ENCODE data around the gene MRPL20. TPM values are rescaled to one million over a fixed set of nuclear protein-coding genes. Genes with fewer than 3 reads are reported as not detected.
A peak's percentile ranks its signal among the peaks of the same experiment; 100 is the strongest.

Gene MRPL20
- total RNA-seq, 2 donors from 2014 or later: 82.9 to 115 TPM

DNA sequence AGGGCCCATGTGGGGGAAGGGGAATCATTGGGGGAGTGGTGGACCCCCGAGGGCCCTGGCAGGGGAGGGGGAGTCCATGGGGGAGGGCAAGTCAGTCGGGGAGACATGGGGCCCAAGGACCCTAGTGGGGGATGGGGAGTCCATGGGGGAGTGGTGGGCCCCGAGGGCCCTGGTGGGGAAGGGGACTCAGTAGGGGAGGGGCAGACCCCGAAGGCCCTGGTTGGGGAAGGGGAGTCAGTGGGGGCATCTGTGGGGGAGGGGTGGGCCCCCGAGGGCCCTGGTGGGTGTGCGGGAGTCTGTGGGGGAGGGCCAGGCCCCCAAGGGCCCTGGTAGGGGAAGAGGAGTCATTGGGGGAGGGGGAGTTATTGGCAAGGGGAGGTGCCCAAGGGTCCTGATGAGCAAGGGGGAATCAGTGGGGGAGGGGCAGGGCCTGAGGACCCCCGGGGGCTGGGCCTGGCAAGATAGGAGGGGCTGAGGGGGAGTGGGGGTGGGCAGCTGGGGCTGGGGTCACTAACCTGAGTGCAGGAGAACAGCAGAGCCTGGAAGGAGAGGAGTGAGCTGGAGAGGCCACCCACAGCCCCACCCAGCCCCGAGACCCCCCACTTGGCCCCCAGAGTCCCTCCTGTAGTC lies 50.8 kb downstream of the MRPL20 start:
- Mint-ChIP-seq H3K9me3 (no peaks in the 10 kb centered on the region), H3K36me3 (no peaks in the 10 kb centered on the region), H3K27ac (no peak overlapping the region)
- DNase-seq (ENCODE audit: low spot score in 2 of 2) (no peak), ATAC-seq (no peak)

DNA sequence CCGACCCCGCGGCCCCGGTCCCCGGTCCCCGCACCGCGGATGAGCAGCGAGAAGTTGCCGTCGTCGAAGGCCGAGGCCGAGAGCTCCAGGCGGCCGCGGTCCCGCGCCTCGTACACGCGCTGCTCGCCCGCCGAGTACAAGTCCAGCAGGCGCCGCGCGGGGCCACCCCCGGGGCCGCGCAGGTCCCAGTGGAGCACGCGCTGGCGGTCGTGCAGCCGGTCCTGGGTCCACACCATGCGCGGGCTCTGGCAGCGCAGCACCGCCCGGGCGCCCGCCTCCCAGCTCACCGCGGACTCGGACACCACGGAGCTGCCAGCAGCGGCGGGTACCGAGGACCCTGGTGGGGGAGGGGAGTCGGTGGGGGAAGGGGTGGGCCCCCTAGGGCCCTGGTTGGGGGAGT lies 51.7 kb downstream of the MRPL20 start:
- DNase-seq (ENCODE audit: low spot score in 2 of 2): no peak
- Mint-ChIP-seq H3K27ac (no peak overlapping the region), H3K36me3 (no peaks in the 10 kb centered on the region), H3K9me3 (no peaks in the 10 kb centered on the region)
- ATAC-seq: peak; percentile 17 to 34

DNA sequence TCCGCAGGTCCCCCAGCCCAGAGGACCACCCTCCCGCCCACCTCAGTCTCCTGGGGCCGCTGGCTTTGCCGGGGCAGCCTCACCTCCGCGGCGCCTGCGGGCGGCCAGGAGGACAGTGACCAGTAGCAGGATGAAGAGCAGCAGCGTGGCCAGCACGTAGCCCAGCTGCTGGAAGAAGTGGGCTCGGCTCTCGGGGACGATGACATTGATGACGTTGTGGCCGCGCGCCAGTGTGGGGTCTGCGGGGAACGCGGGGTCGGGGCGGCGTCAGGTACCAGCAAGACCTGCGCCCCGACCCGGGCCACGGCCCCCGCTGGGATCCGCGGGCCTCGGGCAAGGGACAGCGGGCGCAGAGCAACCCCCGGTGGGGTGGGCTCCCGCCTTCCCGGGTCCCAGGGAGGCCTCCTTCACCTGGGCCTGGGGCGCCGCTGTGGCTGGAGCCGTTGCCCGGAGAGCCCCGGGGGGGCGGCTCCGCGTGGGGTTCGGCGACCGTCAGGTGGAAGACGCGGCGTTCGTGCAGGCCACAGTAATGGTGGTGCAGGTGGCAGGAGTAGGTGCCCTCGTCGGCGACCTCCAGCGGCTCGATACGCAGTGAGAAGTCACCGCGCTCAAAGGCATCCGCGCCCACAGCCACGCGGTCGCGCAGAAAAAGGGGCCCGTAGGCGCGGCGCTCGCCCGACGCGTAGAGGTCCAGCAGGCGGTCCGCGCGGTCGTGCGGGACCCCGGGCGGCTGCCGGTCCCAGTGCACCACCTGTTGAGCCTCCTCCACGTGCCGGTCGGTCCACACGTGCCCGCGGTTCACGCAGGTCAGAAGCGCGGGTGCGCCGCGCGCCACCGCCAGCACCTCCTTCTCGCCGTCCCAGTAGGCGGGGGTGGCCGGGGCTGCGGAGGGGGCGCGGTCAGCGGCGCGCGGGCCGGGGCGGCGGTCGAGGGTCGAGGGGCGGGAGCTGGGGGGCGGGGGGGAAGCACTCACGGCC lies 52.5 kb downstream of the MRPL20 start:
- DNase-seq (ENCODE audit: low spot score in 2 of 2) (no peak), ATAC-seq (no peak)
- Mint-ChIP-seq H3K27ac (no peak overlapping the region), H3K36me3 (no peaks in the 10 kb centered on the region), H3K9me3 (no peaks in the 10 kb centered on the region)

DNA sequence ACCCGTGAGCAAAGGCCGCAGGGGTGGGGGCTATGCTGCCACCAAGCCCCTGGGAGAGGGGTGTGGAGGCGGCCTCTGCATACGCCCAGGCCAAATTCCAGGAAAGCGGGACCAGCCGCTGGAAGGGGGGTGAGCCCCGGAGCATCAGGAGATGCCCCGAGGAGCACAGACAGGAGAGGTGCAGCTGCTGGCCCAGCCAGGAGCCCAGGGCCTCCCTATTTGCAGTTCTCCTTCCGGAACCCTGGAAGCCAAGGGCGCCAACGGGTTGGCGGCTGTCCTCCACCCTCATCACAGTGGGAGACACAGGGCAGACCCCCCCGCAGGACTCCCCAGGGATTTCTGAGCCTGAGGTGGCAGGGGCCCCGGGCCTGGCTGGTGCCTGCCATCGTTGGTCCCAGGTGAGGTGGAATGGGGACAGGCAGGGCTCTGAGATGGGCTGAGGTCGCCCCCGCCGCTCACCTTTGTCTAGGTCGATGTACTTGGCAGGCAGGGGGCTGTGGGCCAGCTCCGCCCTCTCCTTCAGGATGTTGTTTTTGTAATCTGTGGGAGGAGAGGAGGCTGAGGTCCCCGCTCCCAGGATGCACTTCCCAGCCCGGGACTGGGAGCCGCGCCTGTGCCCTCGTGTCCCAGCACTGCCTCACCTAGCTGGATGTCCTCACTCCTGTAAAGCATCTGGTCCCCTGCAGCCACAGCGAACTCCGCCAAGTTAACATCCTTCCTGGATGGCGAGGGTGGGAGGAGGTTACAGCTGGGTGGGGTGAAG lies 53.5 kb downstream of the MRPL20 start:
- no peak overlapping the region for H3K27ac Mint-ChIP-seq
- no peaks in the 10 kb centered on the region for H3K9me3 Mint-ChIP-seq
- ATAC-seq: no peak
- no peak for DNase-seq (ENCODE audit: low spot score in 2 of 2)
- no peaks in the 10 kb centered on the region for H3K36me3 Mint-ChIP-seq

DNA sequence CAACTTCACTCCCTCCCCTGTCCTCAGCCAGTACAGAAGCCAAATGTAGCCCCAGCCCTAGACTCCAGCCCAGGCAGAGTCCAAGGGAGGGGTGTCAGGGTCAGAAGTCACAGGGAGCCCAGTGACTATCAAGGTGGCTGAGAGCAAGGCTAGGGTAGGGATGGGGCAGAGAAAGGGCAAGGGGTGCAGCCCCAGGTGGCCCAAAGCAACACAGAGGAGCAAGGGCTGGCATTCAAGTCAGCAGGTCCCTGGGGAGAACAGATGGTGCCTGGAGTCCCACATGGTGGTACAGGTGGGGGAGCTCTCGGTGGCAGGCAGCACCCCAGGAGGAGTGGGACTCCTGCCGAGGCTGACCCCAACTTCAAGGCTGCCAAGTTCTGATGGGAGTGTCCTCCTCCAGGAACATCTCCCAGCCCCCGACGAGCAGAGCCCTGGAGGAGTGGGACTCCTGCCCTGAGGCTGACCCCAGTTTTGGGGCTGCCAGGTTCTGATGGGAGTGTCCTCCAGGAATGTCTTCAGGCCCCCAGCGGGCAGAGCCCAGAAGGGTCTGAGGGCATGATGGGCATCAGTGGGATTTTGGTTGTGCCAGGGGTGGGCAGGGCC lies 54.2 kb downstream of the MRPL20 start:
- no peaks in the 10 kb centered on the region for H3K9me3 Mint-ChIP-seq
- H3K27ac Mint-ChIP-seq: no peak overlapping the region
- no peaks in the 10 kb centered on the region for H3K36me3 Mint-ChIP-seq
- ATAC-seq: no peak
- no peak for DNase-seq (ENCODE audit: low spot score in 2 of 2)

Other genes starting within 250 kb of the MRPL20 start
- gene TTLL10, start 233.4 kb downstream of the MRPL20 start, total RNA-seq: not detected
- gene TNFRSF18, start 200.7 kb downstream of the MRPL20 start, total RNA-seq: 100 to 1,000 TPM in 1 of 2 donors, 10 to 100 TPM in 1; 43.6 to 250 TPM
- gene TNFRSF4, start 193.1 kb downstream of the MRPL20 start, total RNA-seq: 100 to 1,000 TPM; 166 to 176 TPM
- gene SDF4, start 175.3 kb downstream of the MRPL20 start, total RNA-seq: 100 to 1,000 TPM in 1 of 2 donors, 10 to 100 TPM in 1; 68.4 to 144 TPM
- gene B3GALT6, start 175.1 kb downstream of the MRPL20 start, total RNA-seq: 10 to 100 TPM in 1 of 2 donors, 1 to 10 TPM in 1; 9.0 to 12.5 TPM
- 10 to 100 TPM in 1 of 2 donors, 1 to 10 TPM in 1; 4.0 to 17.7 TPM for gene C1QTNF12, start 160.6 kb downstream of the MRPL20 start, total RNA-seq
- 10 to 100 TPM; 59.4 to 80.5 TPM for gene UBE2J2, start 133.4 kb downstream of the MRPL20 start, total RNA-seq
- gene SCNN1D, start 126.9 kb downstream of the MRPL20 start, total RNA-seq: 10 to 100 TPM in 1 of 2 donors, 1 to 10 TPM in 1; 3.2 to 11.7 TPM
- gene ACAP3, start 99.4 kb downstream of the MRPL20 start, total RNA-seq: 10 to 100 TPM; 38.3 to 52.4 TPM
- 10 to 100 TPM; 15.1 to 39.5 TPM for gene PUSL1, start 98.7 kb downstream of the MRPL20 start, total RNA-seq
- gene INTS11, start 82.6 kb downstream of the MRPL20 start, total RNA-seq: 100 to 1,000 TPM; 119 to 142 TPM
- gene CPTP, start 82.5 kb downstream of the MRPL20 start, total RNA-seq: 10 to 100 TPM in 1 of 2 donors, 1 to 10 TPM in 1; 9.8 to 12.2 TPM
- gene TAS1R3, start 76.0 kb downstream of the MRPL20 start, total RNA-seq: under 1 TPM; 0.32 to 0.43 TPM
- 10 to 100 TPM; 41.9 to 44.8 TPM for gene DVL1, start 57.9 kb downstream of the MRPL20 start, total RNA-seq
- gene MXRA8, start 48.7 kb downstream of the MRPL20 start, total RNA-seq: under 1 TPM in 1 of 2 donors, not detected in 1; 0.66 TPM
- 100 to 1,000 TPM; 115 to 122 TPM for gene AURKAIP1, start 32.1 kb downstream of the MRPL20 start, total RNA-seq
- gene CCNL2, start 8.0 kb downstream of the MRPL20 start, total RNA-seq: 100 to 1,000 TPM; 108 to 174 TPM
- gene ANKRD65, start 14.0 kb upstream of the MRPL20 start, total RNA-seq: under 1 TPM in 1 of 2 donors, not detected in 1; 0.29 TPM
- 1 to 10 TPM in 1 of 2 donors, under 1 TPM in 1; 0.59 to 6.9 TPM for gene VWA1, start 28.4 kb upstream of the MRPL20 start, total RNA-seq
- 1 to 10 TPM; 1.1 to 1.9 TPM for gene ATAD3C, start 42.4 kb upstream of the MRPL20 start, total RNA-seq
- gene ATAD3B, start 64.5 kb upstream of the MRPL20 start, total RNA-seq: 10 to 100 TPM; 30.1 to 33.1 TPM
- gene ATAD3A, start 104.9 kb upstream of the MRPL20 start, total RNA-seq: 10 to 100 TPM; 35.7 to 39.7 TPM
- gene TMEM240, start 133.3 kb upstream of the MRPL20 start, total RNA-seq: under 1 TPM; 0.41 to 0.58 TPM
- gene SSU72, start 167.6 kb upstream of the MRPL20 start, total RNA-seq: 100 to 1,000 TPM in 1 of 2 donors, 10 to 100 TPM in 1; 82.9 to 121 TPM
- gene FNDC10, start 192.8 kb upstream of the MRPL20 start, total RNA-seq: 1 to 10 TPM in 1 of 2 donors, under 1 TPM in 1; 0.18 to 2.9 TPM
- gene MIB2, start 208.2 kb upstream of the MRPL20 start, total RNA-seq: 10 to 100 TPM; 36.7 to 49.8 TPM
- gene MMP23B, start 224.9 kb upstream of the MRPL20 start, total RNA-seq: 1 to 10 TPM; 1.6 to 2.7 TPM

Data from activated naive CD4-positive, alpha-beta T cell treated with anti-CD3 and anti-CD28 coated beads, Interleukin-2, amount 50 U/mL, for 72 hours (primary cell).